Neuronal stem cell (in vitro differentiated cells): ENCODE data around the gene VCL.

Experiments used
- DNase-seq: peaks from one replicate; pipeline ENCODE4 v3.0.0-alpha.2; 2013; ENCODE audit warnings: low spot score
- H2AFZ ChIP-seq: one replicate; pipeline ENCODE4 v1.6.1; 2013; ENCODE audit warnings: mild to moderate bottlenecking, low read length, inconsistent platforms
- H2AK5ac ChIP-seq: 2 replicates; pipeline ENCODE4 v1.6.1; 2013; ENCODE audit warnings: low read depth, mild to moderate bottlenecking, inconsistent platforms, low read length, moderate library complexity, mixed read lengths
- H2BK120ac ChIP-seq: 2 replicates; pipeline ENCODE4 v1.6.1; 2013; ENCODE audit warnings: low read depth, mild to moderate bottlenecking, inconsistent platforms, low read length, moderate library complexity, mixed read lengths
- H2BK12ac ChIP-seq: one replicate; pipeline ENCODE4 v1.6.1; 2013; ENCODE audit warnings: low read length, inconsistent platforms
- H2BK15ac ChIP-seq: 2 replicates; pipeline ENCODE4 v1.6.1; 2013; ENCODE audit warnings: mild to moderate bottlenecking, low read length, inconsistent platforms, mixed read lengths
- H2BK5ac ChIP-seq: one replicate; pipeline ENCODE4 v1.6.1; 2013; ENCODE audit warnings: inconsistent platforms, mild to moderate bottlenecking, low read length, moderate library complexity
- H3K14ac ChIP-seq: one replicate; pipeline ENCODE4 v1.6.1; 2013; ENCODE audit warnings: low read length, inconsistent platforms
- H3K18ac ChIP-seq: 2 replicates; pipeline ENCODE4 v1.6.1; 2013; ENCODE audit warnings: low read length, inconsistent platforms
- H3K23ac ChIP-seq: 2 replicates; pipeline ENCODE4 v1.6.1; 2013; ENCODE audit warnings: low read depth, mild to moderate bottlenecking, mixed read lengths, low read length, inconsistent platforms; ENCODE audit not compliant: poor library complexity
- H3K27ac ChIP-seq: replicated peaks from 3 replicates; pipeline ENCODE4 v1.5.1; 2013; ENCODE audit warnings: low read length, inconsistent platforms
- H3K27me3 ChIP-seq, 3 experiments: 2 replicates each; pipeline ENCODE4 v1.6.1; 2013; ENCODE audit warnings: low read length in 3 of 3, mild to moderate bottlenecking in 2 of 3, inconsistent platforms in 1 of 3, low read depth in 1 of 3, mixed read lengths in 1 of 3, moderate library complexity in 1 of 3; ENCODE audit not compliant: control insufficient read depth in 3 of 3, insufficient read depth in 3 of 3
- H3K36me3 ChIP-seq, 2 donors: replicated peaks in 1 of 2; 2 replicates each; pipeline ENCODE4 v1.6.1; 2013; ENCODE audit warnings: low read length in 2 of 2; ENCODE audit not compliant: control insufficient read depth in 2 of 2, insufficient read depth in 2 of 2
- H3K4ac ChIP-seq: 2 replicates; pipeline ENCODE4 v1.6.1; 2013; ENCODE audit warnings: inconsistent platforms, mild to moderate bottlenecking, low read length, moderate library complexity
- H3K4me1 ChIP-seq, 2 donors: 1 replicate in 1 of 2; 2 replicates in 1 of 2; pipeline ENCODE4 v1.6.1; 2013; ENCODE audit warnings: low read length in 2 of 2, low read depth in 1 of 2; ENCODE audit not compliant: control insufficient read depth in 2 of 2, insufficient read depth in 1 of 2
- H3K4me2 ChIP-seq: one replicate; pipeline ENCODE4 v1.6.1; 2013; ENCODE audit warnings: mild to moderate bottlenecking, low read length, inconsistent platforms; ENCODE audit not compliant: insufficient read depth, poor library complexity, severe bottlenecking
- H3K4me3 ChIP-seq, 2 donors: 2 replicates each; pipeline ENCODE4 v1.5.1; 2013; ENCODE audit warnings: low read length in 2 of 2, mild to moderate bottlenecking in 2 of 2, inconsistent platforms in 1 of 2, moderate library complexity in 1 of 2
- H3K79me1 ChIP-seq: one replicate; pipeline ENCODE4 v1.6.1; 2013; ENCODE audit warnings: low read depth, mild to moderate bottlenecking, inconsistent platforms, low read length, moderate library complexity
- H3K9ac ChIP-seq: one replicate; pipeline ENCODE4 v1.6.1; 2013; ENCODE audit warnings: mild to moderate bottlenecking, low read depth, low read length, inconsistent platforms; ENCODE audit not compliant: poor library complexity
- H3K9me3 ChIP-seq, 2 donors: replicated peaks in 1 of 2; 2 replicates each; pipeline versions ENCODE3 to v1.6.1; 2013; ENCODE audit warnings: low read length in 2 of 2, mild to moderate bottlenecking in 2 of 2, inconsistent platforms in 1 of 2, low read depth in 1 of 2, mixed read lengths in 1 of 2, moderate library complexity in 1 of 2; ENCODE audit not compliant: control insufficient read depth in 2 of 2, insufficient read depth in 1 of 2
- H4K8ac ChIP-seq: one replicate; pipeline ENCODE4 v1.6.1; 2013; ENCODE audit warnings: low read depth, mild to moderate bottlenecking, inconsistent platforms, low read length, moderate library complexity
- H4K91ac ChIP-seq: one replicate; pipeline ENCODE4 v1.6.1; 2013; ENCODE audit warnings: low read length, low read depth, mild to moderate bottlenecking, inconsistent platforms; ENCODE audit not compliant: poor library complexity
- WGBS, 2 donors: extraction: QIAGEN DNeasy Blood & Tissue Kit; methylation state at CpG; one replicate each; pipeline ENCODE4 v1.1.7; 2013; ENCODE audit warnings: missing lambda C conversion rate in 2 of 2, mixed read lengths in 1 of 2; ENCODE audit not compliant: insufficient read length in 2 of 2, insufficient replicate concordance in 1 of 2; ENCODE audit errors: extremely low coverage in 2 of 2; 5-methylcytosine and 5-hydroxymethylcytosine counted together

VCL gene

DNA sequence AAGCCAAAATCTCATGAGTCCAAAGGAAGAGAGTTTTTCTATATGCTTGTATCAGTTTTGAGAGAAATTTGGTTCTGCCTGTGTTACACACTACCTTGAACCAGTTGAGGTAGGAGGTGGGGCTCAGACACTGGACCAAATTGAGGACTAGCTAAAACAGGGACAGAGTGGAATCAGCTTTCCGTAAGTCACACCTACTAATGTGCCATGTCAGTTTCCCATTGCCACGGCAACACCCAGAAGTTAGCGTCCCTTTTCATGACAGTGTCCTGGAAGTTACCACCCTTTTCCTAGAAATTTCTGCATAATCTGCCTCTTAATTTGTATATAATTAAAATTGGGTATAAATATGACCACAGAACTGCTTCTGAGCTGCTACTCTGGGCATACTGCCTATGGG is 162.1 kb downstream of the VCL start:
- Histone ChIP-seq H3K36me3 (no peaks in the 10 kb centered on the region), H2BK120ac (no peak overlapping the region), H3K27ac (no peak overlapping the region), H4K8ac (no peak overlapping the region), H3K18ac (no peak overlapping the region), H3K4me3 (no peak overlapping the region), H3K9me3 (no peaks in the 10 kb centered on the region), H3K23ac (no peak overlapping the region), H3K4me1 (peaks cover 0 to 2% of the 10 kb centered on the region in 2 donors), H4K91ac (no peak overlapping the region), H2AK5ac (no peak overlapping the region), H3K9ac (no peak overlapping the region), H3K14ac (no peak overlapping the region), H2BK12ac (no peak overlapping the region), H3K4me2 (no peak overlapping the region), H3K79me1 (peaks cover 3% of the 10 kb centered on the region), H3K4ac (no peak overlapping the region), H2BK5ac (no peak overlapping the region), H2BK15ac (no peak overlapping the region), H2AFZ (no peak overlapping the region), H3K27me3 (no peaks in the 10 kb centered on the region)
- no peak for DNase-seq
- no CpG with 5 or more reads among the region's 3 CpGs for WGBS, 2 donors

DNA sequence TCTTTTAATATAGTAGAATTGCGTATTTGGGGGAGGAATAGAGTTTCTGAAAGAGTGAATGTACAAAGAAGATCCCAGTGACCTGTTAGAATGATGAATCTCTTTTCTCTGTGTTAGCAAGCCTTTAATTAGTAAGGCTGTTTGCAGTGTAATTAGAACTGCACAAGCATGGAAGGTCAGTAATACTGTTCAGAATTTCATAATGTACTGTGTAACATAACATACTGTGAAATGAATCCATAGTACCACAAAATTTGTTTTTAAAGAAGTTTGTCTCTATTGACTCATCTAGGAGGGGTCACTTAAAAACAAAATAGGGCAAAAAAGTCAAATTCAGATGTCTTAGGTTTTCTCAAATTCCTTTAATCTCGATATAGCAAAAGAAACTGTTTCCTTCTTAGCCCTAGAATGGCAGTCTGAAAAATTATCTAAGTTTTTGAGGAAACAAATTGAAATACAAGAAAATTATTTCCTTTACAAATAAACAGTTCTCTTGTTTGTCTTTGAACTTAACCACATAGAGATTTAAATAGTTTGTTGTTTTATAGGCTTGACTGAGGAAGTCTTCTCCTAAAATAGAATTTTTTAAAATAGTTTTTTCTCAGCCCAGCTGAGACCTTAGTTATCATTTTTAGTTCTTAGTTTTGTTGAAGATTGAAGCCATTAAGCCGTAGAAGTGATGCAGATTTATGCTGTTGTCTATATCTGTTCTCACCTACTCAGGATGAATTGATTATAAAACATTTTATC is 165.6 kb downstream of the VCL start:
- Histone ChIP-seq H3K9ac (no peak overlapping the region), H3K23ac (no peak overlapping the region), H3K79me1 (peaks cover 3% of the 10 kb centered on the region), H2BK120ac (no peak overlapping the region), H2BK15ac (no peak overlapping the region), H3K27me3 (no peaks in the 10 kb centered on the region), H3K36me3 (no peaks in the 10 kb centered on the region), H3K27ac (no peak overlapping the region), H2AK5ac (no peak overlapping the region), H2BK12ac (no peak overlapping the region), H3K4ac (no peak overlapping the region), H3K4me2 (no peak overlapping the region), H3K18ac (no peak overlapping the region), H4K91ac (no peak overlapping the region), H3K4me3 (no peak overlapping the region), H2BK5ac (no peak overlapping the region), H3K9me3 (no peaks in the 10 kb centered on the region), H2AFZ (no peak overlapping the region), H3K4me1 (peaks cover 0 to 2% of the 10 kb centered on the region in 2 donors), H3K14ac (no peak overlapping the region), H4K8ac (no peak overlapping the region)
- no CpG with 5 or more reads among the region's 3 CpGs for WGBS, 2 donors
- DNase-seq: no peak

DNA sequence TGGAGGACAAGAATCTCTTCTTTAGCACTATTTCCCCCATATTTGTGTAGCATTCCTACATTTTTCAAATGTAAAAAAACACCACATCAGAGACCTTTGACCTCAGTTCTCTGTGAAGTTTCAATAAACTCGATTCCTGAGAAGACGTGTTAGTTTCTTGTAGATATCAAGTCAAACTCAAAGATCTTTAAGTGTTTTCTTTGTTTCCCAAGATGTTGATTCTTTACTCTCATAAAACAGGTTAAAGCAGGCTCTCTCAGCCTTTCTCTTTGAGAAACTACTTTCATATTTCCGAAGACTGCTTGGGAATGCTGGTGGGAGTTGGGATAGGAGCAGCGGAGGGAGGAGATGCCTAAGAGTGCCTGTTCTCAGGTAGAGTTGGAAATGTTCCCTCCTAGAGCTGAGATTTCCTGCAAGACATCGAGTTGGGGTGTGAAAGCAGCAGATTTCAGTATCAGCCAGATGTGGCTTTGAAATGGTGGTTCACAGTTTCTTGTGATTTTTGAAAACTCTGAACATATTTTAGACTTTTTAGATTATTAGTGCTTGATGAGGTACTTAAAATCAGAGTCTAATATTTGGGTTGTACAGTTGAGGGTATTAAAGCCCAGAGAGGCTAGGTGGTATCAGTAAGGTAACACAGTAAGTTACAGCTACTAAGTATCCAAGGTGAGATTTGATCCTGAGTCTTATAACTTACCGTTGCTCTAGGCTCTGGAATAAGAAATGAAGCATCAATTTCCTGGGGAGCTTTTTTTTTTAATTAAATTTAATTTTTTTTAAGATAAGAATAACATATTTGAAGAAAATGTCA is 167.0 kb downstream of the VCL start:
- no peak overlapping the region for H3K18ac ChIP-seq
- no peak overlapping the region for H4K8ac ChIP-seq
- no peak overlapping the region for H2BK12ac ChIP-seq
- H3K79me1 ChIP-seq: peaks cover 3% of the 10 kb centered on the region
- H3K4me2 ChIP-seq: no peak overlapping the region
- no peak overlapping the region for H3K9ac ChIP-seq
- no peak overlapping the region for H3K4ac ChIP-seq
- no peaks in the 10 kb centered on the region for H3K27me3 ChIP-seq
- no peak overlapping the region for H3K14ac ChIP-seq
- H3K9me3 ChIP-seq: no peaks in the 10 kb centered on the region
- no peak overlapping the region for H3K4me3 ChIP-seq
- H2BK5ac ChIP-seq: no peak overlapping the region
- DNase-seq: no peak
- H4K91ac ChIP-seq: no peak overlapping the region
- H3K23ac ChIP-seq: no peak overlapping the region
- WGBS, 2 donors: no CpG with 5 or more reads among the region's 6 CpGs
- H2AFZ ChIP-seq: no peak overlapping the region
- H3K4me1 ChIP-seq: peaks cover 0 to 2% of the 10 kb centered on the region in 2 donors
- no peak overlapping the region for H2BK15ac ChIP-seq
- H2BK120ac ChIP-seq: no peak overlapping the region
- no peaks in the 10 kb centered on the region for H3K36me3 ChIP-seq
- no peak overlapping the region for H3K27ac ChIP-seq
- H2AK5ac ChIP-seq: no peak overlapping the region

DNA sequence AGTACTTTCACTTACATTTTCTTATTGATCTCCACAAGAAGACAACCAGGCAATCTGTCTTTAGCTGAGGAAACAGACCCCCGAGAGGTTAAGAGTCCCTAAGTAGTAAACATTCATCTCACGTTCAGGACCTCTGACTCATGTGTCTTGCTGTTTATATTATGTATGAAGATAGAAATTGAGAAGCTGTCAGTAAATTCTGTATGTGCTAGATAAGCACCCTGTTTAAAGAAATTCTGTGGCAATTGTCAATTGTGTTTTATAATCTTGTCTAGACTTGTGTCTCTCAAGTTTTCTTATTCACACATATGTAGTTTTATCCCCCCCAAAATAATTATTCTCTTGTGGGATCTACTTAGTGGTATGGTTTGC is 167.6 kb downstream of the VCL start:
- Histone ChIP-seq H3K14ac (no peak overlapping the region), H2AK5ac (no peak overlapping the region), H4K91ac (no peak overlapping the region), H3K4me2 (no peak overlapping the region), H2BK15ac (no peak overlapping the region), H3K4me3 (no peak overlapping the region), H2AFZ (no peak overlapping the region), H3K4ac (no peak overlapping the region), H3K79me1 (peaks cover under 1% of the 10 kb centered on the region), H3K27me3 (no peaks in the 10 kb centered on the region), H4K8ac (no peak overlapping the region), H2BK120ac (no peak overlapping the region), H3K9ac (no peak overlapping the region), H3K9me3 (no peaks in the 10 kb centered on the region), H3K18ac (no peak overlapping the region), H2BK12ac (no peak overlapping the region), H3K23ac (no peak overlapping the region), H3K27ac (no peak overlapping the region), H3K4me1 (peaks cover 0 to 2% of the 10 kb centered on the region in 2 donors), H3K36me3 (no peaks in the 10 kb centered on the region), H2BK5ac (no peak overlapping the region)
- WGBS, 2 donors: no CpG with 5 or more reads among the region's 2 CpGs
- DNase-seq: no peak
